Thyroid gland (tissue), 4 donors: ENCODE data around the gene CDKN3. TPM values are rescaled to one million over a fixed set of nuclear protein-coding genes. Genes with fewer than 3 reads are reported as not detected.
"Not testable (repeated sequence)": the region's sequence is repeated elsewhere in the genome, so short reads cannot be mapped to it uniquely, and the experiment has no call there.

Experiments used
- DNase-seq, 2 donors: peaks; one replicate each; pipeline ENCODE4 v3.0.0-alpha.2; 2019
- H3K27ac ChIP-seq, 3 donors: fragments of 200-600 bp; sonication (generic); 1 replicate in 2 of 3; 2 replicates in 1 of 3; pipeline ENCODE4 v1.5.1; 2016 to 2019; ENCODE audit warnings: mild to moderate bottlenecking in 1 of 3, moderate library complexity in 1 of 3
- H3K27me3 ChIP-seq: fragments of 200-600 bp; sonication (generic); one replicate; pipeline ENCODE4 v1.5.1; 2019
- H3K36me3 ChIP-seq, 2 donors: fragments of 200-600 bp; sonication (generic); one replicate each; pipeline ENCODE4 v1.5.1; 2016 to 2019
- H3K4me1 ChIP-seq, 2 donors: fragments of 200-600 bp; sonication (generic); one replicate each; pipeline ENCODE4 v1.5.1; 2017 to 2019
- H3K4me3 ChIP-seq, 3 donors: fragments of 200-600 bp; sonication (generic); replicated peaks in 1 of 3; 1 replicate in 2 of 3; 2 replicates in 1 of 3; pipeline ENCODE4 v1.5.1; 2016; ENCODE audit warnings: mild to moderate bottlenecking in 1 of 3
- H3K9me3 ChIP-seq: fragments of 200-600 bp; sonication (generic); one replicate; pipeline ENCODE4 v1.5.1; 2017
- CTCF ChIP-seq, 6 experiments: fragments of 200-600 bp in 3 of 6; fragments of 450-650 bp in 3 of 6; sonication (generic) in 3 of 6; IDR thresholded peaks; one replicate each; pipeline ENCODE4 v1.5.1; 2016 to 2019; ENCODE audit warnings: antibody characterized with exemption in 6 of 6, mild to moderate bottlenecking in 2 of 6, inconsistent platforms in 1 of 6, moderate library complexity in 1 of 6
- POLR2A ChIP-seq, 2 donors: fragments of 450-650 bp; IDR thresholded peaks; one replicate each; pipeline ENCODE4 v1.6.1; 2017; ENCODE audit warnings: antibody characterized with exemption in 2 of 2, mild to moderate bottlenecking in 2 of 2, moderate library complexity in 1 of 2
- WGBS, 2 donors: methylation state at CpG; one replicate each; pipeline ENCODE4 v1.1.5; 2017; 5-methylcytosine and 5-hydroxymethylcytosine counted together
- intact Hi-C: fragments of 100-400 bp; cut with DNase I; formaldehyde crosslinking; loops from one replicate; pipeline ENCODE4 v1.15.1; 2023
- total RNA-seq, 4 donors: library from RNA; depleted of rRNA; stranded (reverse); fragments of >200 nt; gene quantifications; one replicate each; pipeline ENCODE4 v1.2.3, GENCODE V29; 2016

CDKN3 gene
- total RNA-seq, 4 donors from 2014 or later = 0.78 to 8.2 (median 4.9) TPM

GRCh38 chr14:54394596-54394995 lies 2.2 kb upstream of the CDKN3 start:
- 95 to 97% methylated on average over 27 of the region's 27 CpGs for WGBS, 2 donors
- DNase-seq = no peak

GRCh38 chr14:54395284-54395683 lies 1.5 kb upstream of the CDKN3 start:
- H3K4me1 ChIP-seq = peaks cover 5 to 6% of the 10 kb centered on the region in 2 donors
- DNase-seq = no peak
- no peak overlapping the region for H3K4me3 ChIP-seq
- no peak overlapping the region for H3K27ac ChIP-seq
- TF ChIP-seq CTCF (IDR thresholded peaks at IDR 0.05) = no peak
- no peak for TF ChIP-seq POLR2A (IDR thresholded peaks at IDR 0.05)
- intact Hi-C loops = no loop called here
- H3K9me3 ChIP-seq = no peaks in the 10 kb centered on the region
- H3K27me3 ChIP-seq = no peaks in the 10 kb centered on the region
- no peaks in the 10 kb centered on the region for H3K36me3 ChIP-seq
- 72 to 84% methylated on average over 4 of the region's 4 CpGs for WGBS, 2 donors

More at GRCh38 chr14:54394596-54394995, 2.2 kb upstream of the CDKN3 start:
- peaks cover 5 to 6% of the 10 kb centered on the region in 2 donors for H3K4me1 ChIP-seq
- no peak overlapping the region for H3K27ac ChIP-seq
- intact Hi-C loops = no loop called here
- TF ChIP-seq POLR2A (IDR thresholded peaks at IDR 0.05) = no peak
- TF ChIP-seq CTCF (IDR thresholded peaks at IDR 0.05) = no peak
- H3K36me3 ChIP-seq = no peaks in the 10 kb centered on the region
- H3K27me3 ChIP-seq = no peaks in the 10 kb centered on the region
- no peaks in the 10 kb centered on the region for H3K9me3 ChIP-seq
- H3K4me3 ChIP-seq = no peak overlapping the region

GRCh38 chr14:54395716-54396115 lies 1.1 kb upstream of the CDKN3 start:
- WGBS, 2 donors = 100% methylated on average over 2 of the region's 2 CpGs

GRCh38 chr14:54396183-54396492 lies 669 bp upstream of the CDKN3 start:
- no peaks in the 10 kb centered on the region for H3K9me3 ChIP-seq
- H3K4me1 ChIP-seq = peaks cover 5 to 6% of the 10 kb centered on the region in 2 donors
- intact Hi-C loops = no loop called here
- H3K27ac ChIP-seq = no peak overlapping the region
- no peaks in the 10 kb centered on the region for H3K27me3 ChIP-seq
- 72 to 75% methylated on average over 9 of the region's 9 CpGs for WGBS, 2 donors
- H3K36me3 ChIP-seq = no peaks in the 10 kb centered on the region
- DNase-seq = no peak
- TF ChIP-seq POLR2A (IDR thresholded peaks at IDR 0.05) (no peak), CTCF (IDR thresholded peaks at IDR 0.05) (no peak)
- peak overlapping the region in 1 of 3 donors; percentile 59 for H3K4me3 ChIP-seq

More at GRCh38 chr14:54395716-54396115, 1.1 kb upstream of the CDKN3 start:
- no peak overlapping the region for H3K4me3 ChIP-seq
- H3K27me3 ChIP-seq = no peaks in the 10 kb centered on the region
- no peaks in the 10 kb centered on the region for H3K9me3 ChIP-seq
- TF ChIP-seq CTCF (IDR thresholded peaks at IDR 0.05) = no peak
- no peak for TF ChIP-seq POLR2A (IDR thresholded peaks at IDR 0.05)
- no peak for DNase-seq
- no peak overlapping the region for H3K27ac ChIP-seq
- peaks cover 5 to 6% of the 10 kb centered on the region in 2 donors for H3K4me1 ChIP-seq
- no peaks in the 10 kb centered on the region for H3K36me3 ChIP-seq
- intact Hi-C loops = no loop called here

- TF ChIP-seq POLR2A (IDR thresholded peaks at IDR 0.05) (no peak), CTCF (IDR thresholded peaks at IDR 0.05) (no peak)
- intact Hi-C loops = no loop called here
- H3K4me3 ChIP-seq = no peak overlapping the region
- WGBS, 2 donors = 86 to 93% methylated on average over 2 of the region's 2 CpGs
- no peaks in the 10 kb centered on the region for H3K9me3 ChIP-seq
- DNase-seq = no peak
- H3K36me3 ChIP-seq = no peaks in the 10 kb centered on the region
- no peaks in the 10 kb centered on the region for H3K27me3 ChIP-seq
- H3K4me1 ChIP-seq = peaks cover 5 to 6% of the 10 kb centered on the region in 2 donors
- no peak overlapping the region for H3K27ac ChIP-seq
Observed at GRCh38 chr14:54399560-54399959, 2.8 kb downstream of the CDKN3 start.

- DNase-seq, H3K4me1 ChIP-seq, H3K4me3 ChIP-seq, H3K9me3 ChIP-seq, intact Hi-C loops, H3K36me3 ChIP-seq, H3K27ac ChIP-seq, H3K27me3 ChIP-seq: not testable (repeated sequence)
- 93 to 96% methylated on average over 6 of the region's 6 CpGs for WGBS, 2 donors
Observed at GRCh38 chr14:54403401-54404005, 6.7 kb downstream of the CDKN3 start.
